Skin epidermis (tissue), 12 donors: ENCODE results near the gene MS4A8.

Experiments used
- H3K27ac ChIP-seq, 21 experiments: fragments of 200-600 bp; sonication (generic) in 11 of 21; one replicate each; pipeline ENCODE4 v1.5.0; 2020; ENCODE audit warnings: mild to moderate bottlenecking in 3 of 21, inconsistent platforms in 2 of 21, moderate library complexity in 2 of 21
- H3K4me3 ChIP-seq, 7 experiments: fragments of 200-600 bp; sonication (generic) in 2 of 7; one replicate each; pipeline ENCODE4 v1.5.0; 2020; ENCODE audit warnings: inconsistent platforms in 2 of 7, mild to moderate bottlenecking in 2 of 7, moderate library complexity in 1 of 7

MS4A8 gene

GRCh38 chr11:60761436-60762190, 62.2 kb downstream of the MS4A8 start:
- Histone ChIP-seq H3K27ac (no peak overlapping the region), H3K4me3 (no peak overlapping the region)

DNA sequence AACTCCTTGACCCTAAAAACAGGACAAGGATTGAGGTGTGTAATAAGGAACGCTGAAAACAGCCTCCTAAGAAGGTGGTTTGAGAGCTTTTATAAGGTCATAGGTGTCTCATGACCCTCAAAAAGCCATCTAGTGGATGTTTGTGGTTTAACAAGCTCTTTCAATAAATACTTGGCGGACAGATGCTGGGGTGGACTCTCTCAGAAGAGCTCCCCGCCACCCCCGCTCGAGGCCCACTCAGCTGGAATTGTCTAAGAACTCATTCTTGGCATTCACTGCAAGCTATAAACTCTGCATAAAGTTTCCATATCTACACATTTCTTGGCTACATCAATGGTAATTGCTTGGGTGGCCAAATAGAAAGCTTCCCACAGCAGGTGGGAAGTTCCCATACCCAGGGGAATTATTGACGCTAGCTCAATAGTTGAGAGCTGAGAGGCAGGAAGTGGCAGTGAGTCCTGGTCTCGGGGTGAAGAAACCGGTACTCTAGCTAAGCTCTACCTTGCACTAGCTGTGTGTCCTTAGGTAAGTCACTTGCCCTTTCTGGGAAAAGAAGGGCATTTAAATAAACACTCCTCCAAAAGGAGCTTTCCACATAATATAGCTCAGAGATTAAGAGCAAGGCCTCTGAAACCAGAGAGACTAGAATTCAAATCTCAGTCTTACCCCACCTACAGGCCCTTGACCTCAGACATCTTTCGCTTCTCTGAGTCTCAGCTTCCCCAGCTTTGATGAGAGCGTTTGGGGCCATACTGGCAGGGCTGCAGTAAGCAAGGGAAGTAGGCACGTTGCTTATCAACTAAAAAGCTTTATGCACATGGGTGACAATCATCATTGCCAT, 63.7 kb downstream of the MS4A8 start:
- Histone ChIP-seq H3K4me3 (no peak overlapping the region), H3K27ac (no peak overlapping the region)

DNA sequence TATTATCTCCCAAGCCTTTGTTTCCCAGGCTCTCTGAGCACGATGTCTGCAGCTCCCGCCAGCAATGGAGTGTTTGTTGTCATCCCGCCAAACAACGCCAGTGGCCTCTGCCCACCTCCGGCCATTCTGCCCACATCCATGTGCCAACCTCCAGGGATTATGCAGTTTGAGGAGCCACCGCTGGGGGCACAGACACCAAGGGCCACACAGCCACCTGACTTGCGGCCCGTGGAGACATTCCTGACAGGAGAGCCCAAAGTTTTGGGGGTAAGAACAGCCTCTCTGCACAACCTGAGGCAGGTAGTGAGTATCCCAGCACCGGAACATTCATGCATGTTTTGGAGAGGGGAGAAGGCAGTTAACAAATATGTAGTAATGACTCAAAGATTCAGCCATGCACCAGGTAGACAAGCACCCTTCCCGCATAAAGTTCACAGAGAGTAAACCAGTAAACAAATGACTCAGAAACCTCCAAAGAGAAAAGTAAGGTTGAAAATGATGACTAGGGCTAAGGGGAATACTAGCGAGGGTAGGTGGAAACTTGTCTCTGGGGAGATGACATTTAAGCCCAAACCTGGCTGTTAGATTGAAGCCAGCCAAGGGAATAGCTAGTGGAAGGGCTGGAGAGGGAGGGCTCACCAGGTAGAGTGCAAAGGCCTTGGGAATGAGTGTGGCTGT, 64.4 kb downstream of the MS4A8 start:
- Histone ChIP-seq H3K4me3 (no peak overlapping the region), H3K27ac (no peak overlapping the region)

GRCh38 chr11:60764879-60765278, 65.5 kb downstream of the MS4A8 start:
- Histone ChIP-seq H3K4me3 (no peak overlapping the region), H3K27ac (no peak overlapping the region)

- no peak overlapping the region for H3K27ac ChIP-seq
- no peak overlapping the region for H3K4me3 ChIP-seq
Measured at GRCh38 chr11:60765355-60765754, 65.9 kb downstream of the MS4A8 start.
